ENCODE results near the gene PGAP6.
"Not testable (repeated sequence)": the region's sequence is repeated elsewhere in the genome, so short reads cannot be mapped to it uniquely, and the experiment has no call there.

Gene PGAP6

DNA sequence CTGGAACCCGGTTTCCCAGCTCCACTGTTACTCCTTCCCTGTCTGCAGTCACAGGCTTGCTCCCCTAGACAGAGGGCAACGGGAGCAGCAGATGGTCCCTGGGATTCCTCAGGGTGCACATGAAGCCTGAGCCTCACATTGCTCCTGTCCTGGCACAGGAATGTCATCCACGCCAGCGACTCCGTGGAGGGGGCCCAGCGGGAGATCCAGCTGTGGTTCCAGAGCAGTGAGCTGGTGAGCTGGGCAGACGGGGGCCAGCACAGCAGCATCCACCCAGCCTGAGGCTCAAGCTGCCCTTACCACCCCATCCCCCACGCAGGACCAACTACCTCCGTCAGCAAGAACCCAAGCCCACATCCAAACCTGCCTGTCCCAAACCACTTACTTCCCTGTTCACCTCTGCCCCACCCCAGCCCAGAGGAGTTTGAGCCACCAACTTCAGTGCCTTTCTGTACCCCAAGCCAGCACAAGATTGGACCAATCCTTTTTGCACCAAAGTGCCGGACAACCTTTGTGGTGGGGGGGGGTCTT, 18.3 kb upstream of the PGAP6 start:
- DNase-seq (ENCODE audit: low spot score): no peak

DNA sequence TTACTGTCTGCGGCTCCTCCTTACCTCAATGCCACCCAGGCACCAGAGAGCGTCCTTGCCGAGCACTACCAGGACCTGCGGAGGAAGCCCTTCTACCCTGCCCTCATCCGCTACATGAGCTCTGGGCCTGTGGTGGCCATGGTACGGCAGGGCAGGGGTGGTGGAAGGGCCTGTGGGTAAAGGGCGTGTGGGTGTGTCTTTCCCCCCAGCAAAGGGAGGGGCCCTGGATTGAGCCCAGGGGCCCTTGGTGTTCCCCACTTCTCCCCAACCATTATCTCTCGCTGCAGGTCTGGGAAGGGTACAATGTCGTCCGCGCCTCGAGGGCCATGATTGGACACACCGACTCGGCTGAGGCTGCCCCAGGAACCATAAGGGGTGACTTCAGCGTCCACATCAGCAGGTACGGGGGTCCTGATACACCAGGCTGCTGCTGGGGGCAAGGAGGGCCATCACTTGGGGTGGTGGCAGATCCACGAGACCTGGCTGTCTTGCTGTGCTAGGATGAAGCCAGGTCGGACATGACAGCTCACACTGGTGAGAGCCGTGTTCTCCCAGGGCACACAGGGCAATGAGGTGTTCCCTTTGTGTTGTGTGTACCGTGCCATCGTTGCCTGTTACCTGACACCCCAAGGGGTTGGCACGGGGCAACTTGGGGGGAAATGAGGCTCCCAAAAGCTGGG, 17.7 kb upstream of the PGAP6 start:
- DNase-seq (ENCODE audit: low spot score): no peak

DNA sequence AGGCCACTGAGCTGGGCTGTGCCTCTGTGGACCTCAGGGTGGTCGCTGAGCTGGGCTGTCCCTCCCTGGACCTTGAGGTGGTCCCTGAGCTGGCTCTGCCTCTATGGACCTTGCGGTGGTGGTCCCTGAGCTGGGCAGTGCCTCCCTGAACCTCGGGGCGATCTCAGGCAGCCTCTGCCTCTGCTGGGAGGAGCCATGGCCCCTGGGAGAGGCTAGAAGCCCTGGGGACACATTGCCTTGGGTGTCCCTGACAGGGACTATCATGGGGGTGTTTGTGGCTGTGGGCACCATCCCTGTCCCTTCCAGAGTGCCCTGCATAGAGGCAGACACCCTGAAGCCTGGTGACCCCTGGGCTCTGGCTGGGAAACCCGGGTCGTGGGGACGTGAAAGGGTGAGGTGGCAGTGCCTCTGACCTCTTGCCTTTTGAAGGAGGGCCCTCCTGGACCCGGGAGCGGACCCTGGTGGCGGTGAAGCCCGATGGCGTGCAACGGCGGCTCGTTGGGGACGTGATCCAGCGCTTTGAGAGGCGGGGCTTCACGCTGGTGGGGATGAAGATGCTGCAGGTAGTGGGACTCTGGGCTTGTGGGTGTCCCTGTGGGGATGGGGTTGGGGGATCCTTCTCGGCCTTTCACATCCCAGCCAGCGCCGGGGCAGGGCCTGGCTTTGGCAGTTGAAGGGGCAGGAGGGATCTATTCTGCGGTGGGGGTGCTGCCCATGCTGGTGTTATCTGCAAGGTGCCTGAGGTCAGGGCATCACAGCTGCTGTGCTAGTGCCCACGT, 17.0 kb upstream of the PGAP6 start:
- no peak for DNase-seq (ENCODE audit: low spot score)

DNA sequence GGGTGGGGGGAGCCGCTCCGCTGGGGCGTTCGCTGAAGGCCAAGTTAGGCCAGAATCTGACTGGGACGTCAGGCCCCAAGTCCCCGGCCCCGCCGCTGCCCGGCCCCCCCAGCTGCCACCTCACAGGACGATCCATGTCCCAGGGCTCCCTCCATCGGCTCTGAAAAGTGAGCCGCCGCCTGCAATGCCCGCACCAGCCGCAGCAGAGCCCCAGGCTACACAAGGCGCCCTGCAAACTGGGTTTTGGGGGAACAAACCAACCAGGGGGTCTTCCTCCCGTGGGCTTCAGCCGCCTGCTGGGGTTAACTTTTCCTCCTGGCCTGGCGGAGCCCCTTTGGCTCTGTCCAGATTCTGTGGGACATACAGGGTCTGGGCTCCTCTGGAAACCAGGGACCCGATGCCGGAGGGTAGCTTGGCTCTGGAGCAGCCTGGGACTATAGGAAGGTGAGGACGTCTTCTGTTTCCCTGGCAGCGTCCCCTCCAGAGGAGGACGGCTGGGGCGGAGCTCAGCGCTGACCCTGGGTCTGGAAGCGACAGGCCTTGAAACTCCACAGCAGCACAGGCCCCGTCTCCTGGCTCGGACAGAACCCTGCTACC, 16.1 kb upstream of the PGAP6 start:
- DNase-seq (ENCODE audit: low spot score): no peak

DNA sequence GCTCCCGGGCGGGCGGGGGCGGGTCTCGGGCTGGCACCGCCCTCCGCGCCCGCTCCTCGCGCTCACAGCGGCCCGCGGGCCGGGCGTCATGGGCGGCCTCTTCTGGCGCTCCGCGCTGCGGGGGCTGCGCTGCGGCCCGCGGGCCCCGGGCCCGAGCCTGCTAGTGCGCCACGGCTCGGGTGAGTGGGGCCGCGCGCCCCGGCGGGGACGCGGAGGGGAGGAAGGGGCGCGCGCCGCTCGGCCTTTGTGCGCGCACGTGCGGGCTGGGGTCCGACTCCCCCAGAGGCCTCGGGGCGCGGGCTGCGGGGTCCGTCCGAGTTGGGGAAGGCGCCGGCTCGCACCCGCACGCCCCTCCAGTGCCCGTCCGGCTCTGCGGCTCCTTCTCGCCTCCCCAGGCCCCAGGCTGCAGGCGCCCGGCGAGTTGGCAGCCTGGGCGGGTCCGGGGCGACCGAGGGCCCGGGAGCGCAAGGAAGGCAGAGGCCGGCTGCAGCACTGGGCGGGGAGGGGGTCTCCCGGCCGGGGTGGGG, 15.4 kb upstream of the PGAP6 start, which contains the start of gene NME4:
Gene NME4 (plus strand): TSS at position 65 of the 527 bp plus-strand sequence. CDS start 24 bp downstream, at position 89.
- DNase-seq (ENCODE audit: low spot score): no peak

DNA sequence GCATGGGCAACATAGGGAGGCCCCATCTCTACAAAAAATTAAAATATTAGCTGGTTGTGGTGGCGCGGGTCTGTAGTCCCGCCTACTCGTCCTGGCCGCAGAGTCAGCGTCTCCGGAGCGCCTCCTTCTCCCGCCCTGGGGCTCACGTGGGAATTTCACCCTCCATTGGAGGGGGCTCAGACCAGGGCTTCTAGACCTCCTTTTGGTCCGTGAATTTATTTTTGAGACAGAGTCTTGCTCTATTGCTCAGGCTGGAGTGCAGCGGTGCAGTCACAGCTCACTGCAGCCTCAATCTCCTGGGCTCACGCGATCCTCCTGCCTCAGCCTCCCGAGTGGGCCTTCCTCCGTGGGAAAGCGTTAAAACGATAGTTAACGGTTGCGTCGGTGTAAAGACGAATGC, 14.8 kb upstream of the PGAP6 start:
- no peak for DNase-seq (ENCODE audit: low spot score)

DNA sequence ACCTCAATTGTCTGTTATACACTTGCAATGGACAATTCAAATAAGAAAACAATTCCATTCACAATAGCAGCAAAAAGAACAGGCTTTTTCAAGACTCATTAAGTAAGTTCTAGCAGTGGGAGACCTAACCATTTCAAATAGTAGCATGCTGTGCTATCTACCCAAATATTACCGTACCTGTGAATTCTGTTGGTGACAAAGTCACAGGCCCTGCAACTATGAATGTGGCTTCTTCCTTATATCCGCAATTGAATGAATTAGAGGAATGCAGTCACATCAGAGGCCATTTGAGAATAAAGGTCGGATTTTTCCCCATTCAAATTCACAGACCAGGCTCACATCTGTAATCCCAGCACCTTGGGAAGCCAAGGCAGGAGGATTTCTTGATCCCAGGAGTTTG, 14.4 kb upstream of the PGAP6 start:
- no peak for DNase-seq (ENCODE audit: low spot score)

DNA sequence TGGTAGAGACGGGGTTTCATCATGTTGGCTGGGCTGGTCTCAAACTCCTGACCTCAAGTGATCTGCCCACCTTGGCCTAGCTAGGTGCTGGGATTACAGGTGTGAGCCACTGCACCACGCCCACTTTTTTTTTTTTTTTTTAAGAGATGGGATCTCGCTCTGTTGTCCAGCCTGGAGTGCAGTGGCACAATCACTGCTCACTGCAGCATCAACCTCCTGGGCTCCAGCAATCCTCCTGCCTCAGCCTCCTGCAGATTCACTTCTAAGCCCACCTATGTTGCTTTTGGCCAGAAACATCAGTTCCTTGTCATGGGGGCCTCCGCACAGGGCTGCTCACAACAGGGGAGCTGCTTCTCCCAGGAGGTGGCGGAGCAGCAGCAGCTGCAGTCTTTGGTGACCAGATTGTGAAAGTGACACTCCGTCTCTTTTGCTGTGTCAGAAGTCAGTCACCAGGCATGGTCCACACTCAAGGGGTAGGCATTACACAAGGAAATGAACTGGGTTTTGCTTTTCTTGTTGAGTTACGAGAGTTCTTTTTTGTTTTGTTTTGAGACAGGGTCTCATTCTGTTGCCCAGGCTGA, 10.8 kb upstream of the PGAP6 start:
- DNase-seq (ENCODE audit: low spot score): no peak

DNA sequence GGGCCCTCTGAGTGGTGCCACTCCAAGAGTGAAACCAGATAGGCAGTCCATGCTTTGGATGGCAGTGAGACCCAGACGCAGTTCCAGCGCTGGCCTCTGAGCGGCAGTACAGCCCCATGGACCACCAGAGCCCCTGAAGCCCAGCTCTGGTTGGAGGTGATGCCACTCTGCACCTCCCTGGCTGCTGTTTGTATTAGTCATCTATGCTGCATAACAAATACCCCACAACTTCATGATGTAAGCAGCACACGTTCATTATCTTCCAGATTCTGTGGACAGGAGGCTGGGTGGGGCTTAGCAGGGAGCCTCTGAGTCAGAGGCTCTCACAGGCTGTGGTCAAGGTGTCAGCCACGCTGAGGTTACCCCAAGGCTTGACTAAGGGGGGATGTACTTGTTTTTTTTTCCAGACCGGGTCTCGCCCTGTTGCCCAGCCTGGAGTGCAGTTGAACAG, 10.1 kb upstream of the PGAP6 start:
- DNase-seq (ENCODE audit: low spot score): no peak

DNA sequence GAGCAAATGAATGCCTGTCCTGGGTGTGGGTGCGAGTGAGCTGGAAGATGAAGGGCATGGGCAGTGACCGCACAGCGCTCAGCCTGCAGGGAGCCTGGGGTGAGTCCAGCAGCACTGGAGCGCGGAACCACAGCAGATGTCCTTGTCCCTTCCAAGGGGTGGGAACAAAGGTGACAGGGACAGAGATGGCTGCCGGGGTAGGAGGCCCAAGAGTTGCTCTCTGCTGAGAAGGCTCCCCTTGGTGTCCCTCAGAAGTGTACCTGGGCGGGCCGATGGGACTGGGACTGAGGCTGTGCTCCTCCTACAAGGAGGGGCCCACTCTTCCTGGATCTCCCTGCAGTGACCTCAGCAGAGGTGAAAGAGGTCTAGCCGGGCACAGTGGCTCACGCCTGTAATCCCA, 7.6 kb upstream of the PGAP6 start:
- DNase-seq (ENCODE audit: low spot score): no peak

DNA sequence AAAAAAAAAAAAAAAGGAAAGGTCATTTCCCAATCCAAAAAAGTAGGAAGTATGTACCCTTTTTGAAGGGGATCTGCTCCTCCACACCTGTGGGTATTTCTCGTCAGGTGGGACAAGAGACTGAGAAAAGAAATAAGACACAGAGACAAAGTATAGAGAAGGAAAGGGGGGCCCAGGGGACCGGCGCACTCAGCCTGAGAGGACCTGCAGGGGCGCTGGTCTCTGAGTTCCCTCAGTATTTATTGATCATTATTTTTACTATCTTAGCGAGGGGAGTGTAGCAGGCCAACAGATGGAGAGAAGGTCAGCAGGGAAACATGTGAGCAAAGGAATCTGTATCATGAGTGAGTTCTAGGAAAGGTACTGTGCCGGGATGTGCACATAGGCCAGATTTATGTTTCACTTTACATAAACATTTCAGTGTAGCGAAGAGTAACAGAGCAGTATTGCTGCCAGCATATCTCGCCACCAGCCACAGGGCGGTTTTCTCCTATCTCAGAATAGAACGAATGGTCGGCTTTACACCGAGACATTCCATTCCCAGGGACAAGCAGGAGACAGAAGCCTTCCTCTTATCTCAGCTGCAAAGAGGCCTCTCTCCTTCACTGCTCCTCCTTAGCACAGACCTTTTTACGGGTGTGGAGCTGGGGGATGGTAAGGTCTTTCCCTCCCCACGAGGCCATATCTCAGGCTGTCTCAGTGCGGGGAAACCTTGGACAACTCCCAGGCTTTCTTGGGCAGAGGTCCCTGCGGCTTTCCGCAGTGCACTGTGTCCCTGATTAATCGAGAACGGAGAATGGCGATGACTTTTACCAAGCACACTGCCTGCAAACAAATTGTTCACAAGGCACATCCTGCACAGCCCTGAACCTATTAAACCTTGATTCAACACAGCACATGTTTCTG, 6.2 kb upstream of the PGAP6 start:
- not testable (repeated sequence) for DNase-seq (ENCODE audit: low spot score)

DNA sequence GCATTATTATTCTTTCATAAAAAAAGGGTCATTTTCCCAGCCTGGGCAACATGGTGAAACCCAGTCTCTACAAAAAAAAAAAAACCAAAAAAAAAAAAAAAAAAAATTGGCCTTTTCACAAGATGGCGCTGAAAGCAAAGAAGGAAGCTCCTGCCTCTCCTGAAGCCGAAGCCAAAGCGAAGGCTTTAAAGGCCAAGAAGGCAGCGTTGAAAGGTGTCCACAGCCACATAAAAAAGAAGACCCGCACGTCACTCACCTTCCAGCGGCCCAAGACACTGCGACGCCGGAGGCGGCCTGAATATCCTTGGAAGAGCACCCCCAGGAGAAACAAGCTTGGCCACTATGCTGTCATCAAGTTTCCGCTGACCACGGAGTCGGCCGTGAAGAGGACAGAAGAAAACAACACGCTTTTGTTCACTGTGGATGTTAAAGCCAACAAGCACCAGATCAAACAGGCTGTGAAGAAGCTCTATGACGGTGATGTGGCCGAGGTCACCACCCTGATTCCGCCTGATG, 4.9 kb upstream of the PGAP6 start:
- no peak for DNase-seq (ENCODE audit: low spot score)

DNA sequence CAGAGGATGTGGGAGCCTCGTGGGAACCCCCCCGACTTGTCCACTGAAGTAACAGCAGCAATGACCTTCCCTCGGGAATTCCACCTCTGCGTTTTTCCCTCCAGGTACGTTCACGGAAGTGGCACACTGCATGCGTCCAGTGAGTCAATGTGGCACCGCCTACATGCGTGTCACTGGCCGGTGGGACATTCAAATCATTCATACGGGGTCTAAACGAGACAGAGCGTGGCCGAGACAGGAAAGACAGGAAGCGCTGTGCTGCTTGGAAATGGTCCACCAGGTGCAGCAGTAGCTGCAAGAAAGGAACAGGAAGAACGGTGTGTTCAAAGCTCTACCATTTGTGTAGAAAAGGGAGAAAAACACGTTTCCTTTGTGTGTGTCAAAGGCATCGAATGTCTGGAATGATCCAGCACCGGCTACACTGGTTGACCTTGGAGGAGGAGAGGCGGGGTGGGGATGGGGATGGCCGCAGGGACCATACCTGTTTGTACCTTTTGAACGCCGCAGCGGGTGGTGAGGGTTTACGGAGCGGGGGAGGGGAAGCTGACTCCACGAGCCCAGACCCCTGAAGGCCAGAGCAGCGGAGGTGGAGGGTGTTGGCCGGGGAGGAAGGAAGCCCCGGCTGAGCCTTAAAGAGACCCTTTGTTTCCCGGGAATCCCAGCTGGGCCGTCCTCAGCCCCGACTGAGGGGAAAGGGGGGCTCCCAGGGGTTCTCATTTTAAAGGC, 1.7 kb upstream of the PGAP6 start:
- DNase-seq (ENCODE audit: low spot score): no peak

DNA sequence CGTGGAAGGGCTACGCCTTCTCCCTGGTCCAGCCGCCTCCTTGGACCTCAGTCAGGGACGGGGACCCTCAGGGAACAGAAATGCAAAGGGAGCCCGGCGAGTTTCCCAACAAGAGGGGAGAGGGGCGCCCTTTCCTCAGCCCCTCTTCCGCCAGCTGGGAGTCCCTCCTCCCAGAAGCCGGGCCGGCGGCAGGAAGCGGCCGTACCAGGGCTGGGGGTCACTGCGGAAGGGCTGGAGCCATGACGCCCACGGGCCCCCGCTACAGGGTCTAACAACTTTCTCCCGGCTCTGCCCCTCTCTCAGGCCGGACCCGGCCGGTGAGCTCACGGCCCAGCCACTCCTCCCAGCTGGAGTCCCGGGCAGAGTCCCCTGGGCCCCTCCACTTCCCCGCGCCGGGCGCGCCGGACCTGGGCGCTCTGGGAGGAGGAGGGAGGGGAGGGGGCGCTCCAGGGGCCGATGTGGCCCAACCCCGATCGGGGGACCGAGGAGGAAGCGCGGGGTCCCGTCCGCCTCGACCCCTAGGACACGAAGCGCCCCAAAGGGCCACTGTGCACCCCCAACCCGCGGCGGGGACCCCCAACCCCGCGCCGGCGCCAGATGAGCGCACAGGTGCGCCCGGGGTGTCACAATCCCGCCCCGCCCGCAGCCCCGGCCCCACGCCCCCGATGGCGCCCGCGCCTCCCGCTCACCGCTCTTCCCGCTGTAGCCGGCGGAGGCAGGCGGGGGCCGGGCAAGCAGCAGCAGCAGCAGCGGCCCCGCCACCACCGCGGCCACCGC, 578 bp downstream of the PGAP6 start:
- no peak for DNase-seq (ENCODE audit: low spot score)

DNA sequence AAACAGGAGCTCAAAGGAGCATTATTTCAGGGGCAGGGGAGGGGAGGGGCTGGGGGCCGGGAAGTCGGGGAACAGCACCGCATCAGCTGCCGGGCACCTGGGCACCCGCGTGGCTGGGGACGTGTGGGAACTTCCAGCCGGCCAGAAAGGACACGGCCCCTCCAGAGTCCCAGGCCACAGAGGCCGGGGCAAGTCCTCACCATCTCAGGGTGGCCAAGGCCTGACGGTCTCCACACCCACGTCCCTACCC, 1.1 kb downstream of the PGAP6 start:
- DNase-seq (ENCODE audit: low spot score): no peak

DNA sequence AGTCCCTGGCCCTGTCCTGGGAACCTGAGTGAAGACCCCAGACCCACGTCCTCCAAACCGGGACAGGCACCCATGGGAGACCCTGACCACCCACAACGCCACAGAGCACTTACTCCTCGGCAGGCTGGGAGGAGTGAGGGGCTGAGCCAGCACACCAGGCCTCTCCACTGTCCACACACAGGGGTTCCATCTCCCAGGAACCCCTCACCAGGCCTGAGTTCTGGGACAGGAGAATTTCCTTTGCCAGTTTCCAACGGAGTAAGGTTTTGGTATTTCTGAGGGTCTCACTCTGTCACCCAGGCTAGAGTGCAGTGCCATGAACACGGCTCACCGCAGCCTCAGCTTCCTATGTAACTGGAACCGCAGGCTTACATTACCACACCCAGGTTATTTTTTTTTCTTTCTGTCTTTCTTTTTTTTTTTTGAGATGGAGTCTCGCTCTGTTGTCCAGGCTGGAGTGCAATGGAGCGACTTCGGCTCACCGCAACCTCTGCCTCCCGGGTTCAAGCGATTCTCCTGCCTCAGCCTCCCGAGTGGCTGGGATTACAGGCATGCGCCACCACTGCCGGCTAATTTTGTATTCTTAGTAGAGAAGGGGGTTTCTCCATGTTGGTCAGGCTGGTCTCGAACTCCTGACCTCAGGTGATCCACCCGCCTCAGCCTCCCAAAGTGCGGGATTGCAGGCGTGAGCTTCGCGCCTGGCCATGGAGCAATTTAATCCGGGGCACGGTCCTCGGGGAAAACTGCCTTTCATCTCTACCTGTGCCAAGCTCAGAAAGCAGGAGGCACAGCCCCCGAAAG, 1.6 kb downstream of the PGAP6 start:
- DNase-seq (ENCODE audit: low spot score): no peak

DNA sequence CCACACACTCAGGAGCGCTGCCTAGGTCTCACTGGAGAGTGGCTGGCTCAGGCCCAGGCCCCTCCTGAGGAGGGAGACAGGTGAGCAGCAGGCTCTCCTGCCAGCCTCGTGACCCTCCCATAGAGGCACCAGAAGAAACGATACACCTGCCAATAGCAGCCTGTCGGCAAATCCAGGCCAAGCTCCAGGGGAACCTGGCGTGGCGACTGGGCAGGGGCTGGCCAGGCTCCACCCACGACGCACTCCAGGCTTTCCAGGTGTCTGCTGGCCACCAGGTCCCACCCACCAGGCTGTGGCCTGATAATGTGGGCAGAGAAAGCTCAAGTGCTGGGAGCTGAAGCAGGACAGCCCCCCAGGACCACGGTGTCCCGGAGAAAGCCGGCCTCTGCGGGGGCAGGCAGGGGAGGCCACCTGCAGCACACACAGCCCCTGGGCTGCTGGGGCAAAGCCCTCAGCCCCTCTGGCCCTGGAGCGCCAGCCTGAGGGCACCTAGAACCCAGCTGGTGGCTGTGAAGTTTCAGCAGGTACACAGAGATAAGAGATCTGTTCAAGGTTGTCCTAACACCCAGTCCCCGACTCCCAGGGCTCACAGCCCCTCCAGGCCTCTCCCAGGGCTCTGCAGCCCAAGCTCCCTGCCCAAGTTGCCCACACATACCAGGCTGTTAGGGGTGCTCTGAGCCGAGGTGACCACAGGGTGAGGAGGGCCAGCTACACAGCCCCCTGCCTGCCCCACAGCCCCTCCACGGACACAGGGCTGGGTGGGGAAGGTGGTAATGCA, 2.4 kb downstream of the PGAP6 start:
- DNase-seq (ENCODE audit: low spot score): no peak

DNA sequence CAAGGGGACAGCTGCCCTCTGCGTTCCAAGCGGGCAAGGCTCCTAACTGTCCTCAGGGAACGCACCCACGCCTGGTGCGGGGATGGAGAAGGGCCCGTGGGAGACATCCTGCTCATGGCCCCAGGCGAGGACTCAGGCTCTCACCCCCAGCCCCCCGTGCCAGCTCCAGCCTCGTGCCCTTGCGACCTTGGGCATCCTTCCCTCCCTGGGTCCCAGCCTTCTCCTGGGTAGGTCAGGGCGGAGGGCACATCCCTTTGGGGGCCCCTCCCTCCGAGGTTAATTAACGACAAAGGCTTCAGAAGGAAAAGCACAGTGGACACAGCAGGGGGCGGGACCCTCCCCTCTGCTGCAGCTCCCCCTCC, 3.0 kb downstream of the PGAP6 start:
- no peak for DNase-seq (ENCODE audit: low spot score)
